ENCODE data around the gene RASA1.

Gene RASA1

DNA sequence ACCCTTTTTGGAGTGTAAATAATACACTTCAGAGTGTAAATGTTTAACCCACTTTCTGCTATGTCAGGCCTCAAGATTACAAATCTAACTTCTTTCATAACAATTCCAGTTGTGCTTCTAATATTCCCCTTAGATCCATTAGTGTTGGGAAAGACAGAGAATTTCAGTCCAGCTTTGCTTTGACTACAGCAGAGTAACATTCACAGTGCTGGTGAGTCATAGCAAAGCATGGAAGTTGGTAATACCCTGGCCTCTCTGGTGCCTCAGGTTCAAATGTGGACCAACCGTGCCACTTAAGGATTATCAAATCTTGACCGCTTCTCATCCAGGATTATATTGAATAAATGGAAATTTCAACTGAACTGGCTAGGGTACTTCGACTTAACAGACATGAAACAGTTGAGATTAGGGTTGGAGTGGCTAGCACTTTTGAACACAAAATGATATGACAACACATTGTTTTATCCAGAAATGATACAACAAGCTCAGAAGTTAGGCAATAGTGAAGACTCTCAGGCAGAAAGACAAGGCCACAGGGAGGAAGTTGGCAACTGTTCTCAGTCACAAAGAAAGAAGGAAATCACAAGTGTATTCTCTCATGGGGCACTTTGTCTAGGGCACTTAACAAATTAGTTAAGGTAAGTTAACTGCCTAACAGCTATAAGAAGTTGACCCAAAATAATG, 24.4 kb upstream of the RASA1 start:
- H3K27ac ChIP-seq = peak overlapping the region in 1 of 2 donors; percentile 64
- TF ChIP-seq, protein P1, sequence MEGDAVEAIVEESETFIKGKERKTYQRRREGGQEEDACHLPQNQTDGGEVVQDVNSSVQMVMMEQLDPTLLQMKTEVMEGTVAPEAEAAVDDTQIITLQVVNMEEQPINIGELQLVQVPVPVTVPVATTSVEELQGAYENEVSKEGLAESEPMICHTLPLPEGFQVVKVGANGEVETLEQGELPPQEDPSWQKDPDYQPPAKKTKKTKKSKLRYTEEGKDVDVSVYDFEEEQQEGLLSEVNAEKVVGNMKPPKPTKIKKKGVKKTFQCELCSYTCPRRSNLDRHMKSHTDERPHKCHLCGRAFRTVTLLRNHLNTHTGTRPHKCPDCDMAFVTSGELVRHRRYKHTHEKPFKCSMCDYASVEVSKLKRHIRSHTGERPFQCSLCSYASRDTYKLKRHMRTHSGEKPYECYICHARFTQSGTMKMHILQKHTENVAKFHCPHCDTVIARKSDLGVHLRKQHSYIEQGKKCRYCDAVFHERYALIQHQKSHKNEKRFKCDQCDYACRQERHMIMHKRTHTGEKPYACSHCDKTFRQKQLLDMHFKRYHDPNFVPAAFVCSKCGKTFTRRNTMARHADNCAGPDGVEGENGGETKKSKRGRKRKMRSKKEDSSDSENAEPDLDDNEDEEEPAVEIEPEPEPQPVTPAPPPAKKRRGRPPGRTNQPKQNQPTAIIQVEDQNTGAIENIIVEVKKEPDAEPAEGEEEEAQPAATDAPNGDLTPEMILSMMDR (IDR thresholded peaks at IDR 0.05) = no peak
- DNase-seq (ENCODE audit: low spot score) = no peak
- no peak overlapping the region for H3K4me3 ChIP-seq

DNA sequence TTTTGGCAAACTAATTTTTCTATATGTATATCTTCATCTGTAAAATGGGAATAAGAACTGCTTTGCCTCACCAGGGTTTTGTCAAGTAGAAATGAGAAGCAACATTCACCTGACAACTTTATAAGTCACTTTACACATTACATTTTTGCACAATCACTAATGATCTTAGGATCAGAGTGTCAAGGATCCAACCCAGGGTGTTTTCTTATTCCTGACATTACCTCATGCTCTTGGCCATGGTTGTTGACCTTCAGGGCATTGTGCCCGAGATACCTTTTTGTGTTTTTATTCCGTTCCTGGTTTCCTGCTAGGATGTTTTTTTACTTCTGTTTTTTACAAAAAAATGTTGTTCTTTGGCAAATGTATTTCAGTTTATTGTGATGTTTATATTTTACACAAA, 22.2 kb upstream of the RASA1 start:
- TF ChIP-seq, protein P1 (IDR thresholded peaks at IDR 0.05) = no peak
- no peak for DNase-seq (ENCODE audit: low spot score)
- Histone ChIP-seq H3K4me3 (no peak overlapping the region), H3K27ac (no peak overlapping the region)

DNA sequence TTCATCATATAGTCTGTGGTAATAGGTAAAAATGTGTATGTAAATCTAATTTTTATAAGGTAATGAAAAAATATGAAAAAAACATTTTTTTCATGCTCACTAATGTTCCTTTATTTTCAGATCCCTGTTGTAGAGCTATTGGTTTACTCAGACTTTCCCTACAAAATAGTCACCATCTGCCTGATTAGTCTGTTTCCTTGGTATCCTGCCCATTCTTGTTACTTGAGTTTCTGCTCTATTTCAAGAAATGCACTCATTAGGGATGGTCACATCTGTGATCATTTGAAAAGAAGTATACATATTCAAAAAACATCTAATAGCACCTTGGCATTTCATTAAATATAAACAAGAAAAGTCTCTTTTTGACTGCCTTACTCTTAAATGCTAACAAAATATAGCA, 21.6 kb upstream of the RASA1 start:
- H3K27ac ChIP-seq = no peak overlapping the region
- DNase-seq (ENCODE audit: low spot score) = no peak
- no peak overlapping the region for H3K4me3 ChIP-seq
- TF ChIP-seq, protein P1 (IDR thresholded peaks at IDR 0.05) = no peak

DNA sequence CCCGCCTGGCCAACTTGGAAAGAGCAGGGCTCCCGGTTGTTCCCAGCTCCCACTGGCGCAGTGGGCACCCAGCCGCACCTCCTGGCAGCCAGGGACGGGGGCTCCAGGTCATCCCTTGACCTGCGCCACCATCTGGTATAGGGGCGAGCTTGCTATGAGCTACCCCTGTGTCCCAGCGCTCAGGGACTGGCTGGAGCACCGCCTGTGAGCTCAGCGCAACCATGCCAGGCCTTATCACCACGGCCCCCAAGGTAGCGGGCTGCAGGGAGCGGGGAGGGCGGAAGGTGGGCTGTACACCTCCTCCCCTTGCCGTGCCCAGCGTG, 15.4 kb upstream of the RASA1 start:
- H3K27ac ChIP-seq = no peak overlapping the region
- no peak for DNase-seq (ENCODE audit: low spot score)
- TF ChIP-seq, protein P1 (IDR thresholded peaks at IDR 0.05) = no peak
- no peak overlapping the region for H3K4me3 ChIP-seq

DNA sequence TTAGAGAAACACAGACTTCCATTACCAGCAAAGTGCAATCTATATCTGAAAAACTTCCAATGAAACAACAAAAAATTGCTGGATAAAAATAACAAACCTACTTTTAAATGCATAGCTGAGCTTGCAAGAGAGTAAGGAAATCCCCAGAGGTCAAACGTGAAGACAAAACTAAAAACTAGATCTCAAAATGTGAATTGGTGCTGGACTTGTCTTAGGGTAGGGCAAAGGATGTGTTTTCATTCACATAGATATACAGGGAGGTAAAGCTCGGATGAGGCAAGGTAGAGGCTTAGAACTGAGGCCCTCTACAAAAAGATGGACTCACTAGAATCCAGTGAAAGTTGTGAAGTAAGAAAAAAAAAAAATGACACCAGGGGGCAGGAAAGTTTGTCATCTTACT, 13.6 kb upstream of the RASA1 start:
- TF ChIP-seq, protein P1 (IDR thresholded peaks at IDR 0.05) = no peak
- Histone ChIP-seq H3K27ac (no peak overlapping the region), H3K4me3 (no peak overlapping the region)
- no peak for DNase-seq (ENCODE audit: low spot score)

DNA sequence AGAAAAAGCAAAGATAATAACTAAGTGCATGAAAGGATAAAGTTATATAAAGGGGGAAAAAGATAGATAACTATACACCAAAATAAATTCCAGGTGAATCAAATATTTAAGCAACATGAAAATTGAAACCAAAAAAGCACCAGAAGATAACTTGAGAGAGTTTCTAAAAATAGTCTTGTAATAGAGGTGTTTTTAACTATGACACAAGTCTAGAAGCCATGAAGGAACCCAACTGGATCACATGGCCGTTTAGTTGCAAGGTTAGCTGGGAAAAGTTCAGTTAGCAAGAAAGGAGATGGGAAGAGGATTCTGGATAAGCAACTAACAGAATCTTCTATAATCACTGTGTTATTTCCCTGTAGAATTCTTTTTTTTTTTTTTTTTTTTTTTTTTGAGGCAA, 9.2 kb upstream of the RASA1 start:
- Histone ChIP-seq H3K4me3 (no peak overlapping the region), H3K27ac (no peak overlapping the region)
- DNase-seq (ENCODE audit: low spot score) = no peak
- TF ChIP-seq, protein P1 (IDR thresholded peaks at IDR 0.05) = no peak

DNA sequence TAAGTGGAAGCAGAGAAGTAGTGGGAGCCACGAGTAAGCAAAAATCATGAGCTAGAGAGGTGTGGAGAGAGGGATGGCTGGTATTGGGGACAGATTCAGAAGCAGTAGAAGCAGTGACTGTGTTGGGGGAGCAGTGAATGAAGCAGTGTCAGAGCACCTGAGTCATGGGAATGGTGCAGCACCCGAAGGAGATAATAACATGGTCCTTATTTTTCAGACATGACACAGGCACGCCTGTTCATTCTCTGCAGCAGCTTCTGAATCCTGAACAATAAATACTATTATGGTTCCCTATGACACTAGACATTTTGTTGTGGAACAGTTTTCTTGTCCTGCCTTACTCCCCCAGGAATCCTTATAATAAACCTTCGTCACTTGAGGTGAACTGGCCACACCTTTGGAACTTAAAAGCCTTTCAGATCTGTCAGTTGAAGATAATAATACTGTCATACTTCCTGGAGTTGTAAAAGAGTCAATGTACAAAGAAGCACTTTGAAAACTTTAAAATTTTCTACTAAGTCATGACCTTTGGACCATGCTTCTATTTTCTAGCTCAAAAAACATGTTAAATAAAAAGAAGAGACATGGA, 7.0 kb upstream of the RASA1 start:
- no peak for DNase-seq (ENCODE audit: low spot score)
- H3K4me3 ChIP-seq = no peak overlapping the region

More for the DNA sequence above, 7.0 kb upstream of the RASA1 start:
- TF ChIP-seq, protein P1 (IDR thresholded peaks at IDR 0.05) = no peak
- no peak overlapping the region for H3K27ac ChIP-seq

Data from coronary artery (tissue), 2 donors.